Mucosa of descending colon (tissue), 3 donors: ENCODE results near the gene DGKQ. TPM values are rescaled to one million over a fixed set of nuclear protein-coding genes. Genes with fewer than 3 reads are reported as not detected.
A peak's percentile ranks its signal among the peaks of the same experiment; 100 is the strongest.
"Not testable (repeated sequence)": the region's sequence is repeated elsewhere in the genome, so short reads cannot be mapped to it uniquely, and the experiment has no call there.

Experiments used
- ATAC-seq: fragments of 200-7000 bp; cut with Tn5 transposase; one replicate; pipeline ENCODE4 v1.9.1; 2020; ENCODE audit warnings: mild to moderate bottlenecking, moderate library complexity
- DNase-seq, 3 donors: peaks; one replicate each; pipeline ENCODE4 v3.0.0-alpha.2; 2020
- H3K36me3 ChIP-seq: fragments of 200-600 bp; one replicate; pipeline ENCODE4 v1.8.0; 2021; ENCODE audit warnings: low read depth, mild to moderate bottlenecking
- H3K4me1 ChIP-seq: fragments of 200-600 bp; one replicate; pipeline ENCODE4 v1.8.0; 2021; ENCODE audit warnings: low read depth, mild to moderate bottlenecking
- H3K4me3 ChIP-seq: fragments of 200-600 bp; one replicate; pipeline ENCODE4 v1.8.0; 2021; ENCODE audit warnings: mild to moderate bottlenecking
- H3K9me3 ChIP-seq: fragments of 200-600 bp; one replicate; pipeline ENCODE4 v1.8.0; 2021; ENCODE audit warnings: mild to moderate bottlenecking
- CTCF ChIP-seq: fragments of 200-600 bp; IDR thresholded peaks from one replicate; pipeline ENCODE4 v1.8.0; 2022; ENCODE audit warnings: antibody characterized with exemption, mild to moderate bottlenecking
- intact Hi-C, 2 donors: fragments of 100-400 bp; cut with DNase I in 1 of 2; cut with micrococcal nuclease in 1 of 2; formaldehyde crosslinking; loops; one replicate each; pipeline versions ENCODE4 v1.11.0 to v1.11.1; 2022; cut with DNase I, micrococcal nuclease
- total RNA-seq, 3 donors: library from RNA; stranded (reverse); fragmentation: NEBNext Ultra II Directional in 2 of 3; extraction: Animal tissue kit (Norgen Biotek cat#: 25700) in 2 of 3; gene quantifications; one replicate each; pipeline versions ENCODE4 v1.2.1 to v1.2.4, GENCODE V29; 2021 to 2023
- donor health status: DM: no; HTN: no; CAD: no; lungs with moderate emphysema.
- donor health status: DM: no; HTN: no; CAD: no.
- donor health status: DM: no; HTN: yes; CAD: no.

The DGKQ gene
- total RNA-seq, 3 donors from 2014 or later, result 31.8 to 56.1 (median 41.7) TPM

GRCh38 chr4:930827-931193 lies 42.6 kb downstream of the DGKQ start:
- intact Hi-C loops, result no loop called here
- H3K36me3 ChIP-seq, result no peaks in the 10 kb centered on the region
- H3K4me3 ChIP-seq, result no peak overlapping the region
- no peaks in the 10 kb centered on the region for H3K9me3 ChIP-seq
- no peak for TF ChIP-seq CTCF
- peaks cover 34% of the 10 kb centered on the region for H3K4me1 ChIP-seq
- ATAC-seq (peak; percentile 46), DNase-seq (peak in 1 of 3 donors; percentile 36)

GRCh38 chr4:930028-930551 lies 43.3 kb downstream of the DGKQ start:
- no peak overlapping the region for H3K4me3 ChIP-seq
- H3K4me1 ChIP-seq, result peaks cover 34% of the 10 kb centered on the region
- intact Hi-C loops, result no loop called here
- no peaks in the 10 kb centered on the region for H3K36me3 ChIP-seq
- no peak for TF ChIP-seq CTCF
- H3K9me3 ChIP-seq, result no peaks in the 10 kb centered on the region
- DNase-seq (peak in 1 of 3 donors; percentile 35), ATAC-seq (peak; percentile 19)

- intact Hi-C loops, result no loop called here
- DNase-seq (no peak), ATAC-seq (no peak)
- Histone ChIP-seq H3K9me3 (no peaks in the 10 kb centered on the region), H3K36me3 (no peaks in the 10 kb centered on the region), H3K4me1 (peaks cover 35% of the 10 kb centered on the region), H3K4me3 (no peak overlapping the region)
- TF ChIP-seq CTCF, result no peak
These were observed 44.1 kb downstream of the DGKQ start for GRCh38 chr4:929096-929765.

- peak in 1 of 3 donors; percentile 34 for DNase-seq
- H3K36me3 ChIP-seq, H3K4me3 ChIP-seq, ATAC-seq, intact Hi-C loops, H3K9me3 ChIP-seq: not testable (repeated sequence)
- peaks cover 28% of the 10 kb centered on the region for H3K4me1 ChIP-seq
These were observed 45.8 kb downstream of the DGKQ start for GRCh38 chr4:927566-927965.

- peak in 1 of 3 donors; percentile 69 for DNase-seq
- intact Hi-C loops, result no loop called here
- no peak for ATAC-seq
- no peak overlapping the region for H3K4me3 ChIP-seq
- no peaks in the 10 kb centered on the region for H3K36me3 ChIP-seq
- peaks cover 28% of the 10 kb centered on the region for H3K4me1 ChIP-seq
- TF ChIP-seq CTCF, result no peak
- no peaks in the 10 kb centered on the region for H3K9me3 ChIP-seq
These were observed 46.8 kb downstream of the DGKQ start for GRCh38 chr4:926538-926937.

GRCh38 chr4:925771-926500 lies 47.4 kb downstream of the DGKQ start:
- Histone ChIP-seq H3K9me3 (no peaks in the 10 kb centered on the region), H3K4me3 (no peak overlapping the region), H3K36me3 (no peaks in the 10 kb centered on the region), H3K4me1 (peaks cover 26% of the 10 kb centered on the region)
- no peak for DNase-seq
- no peak for TF ChIP-seq CTCF
- intact Hi-C loops, result no loop called here
- no peak for ATAC-seq
